ENCODE measurements around the gene PPIC.

DNA sequence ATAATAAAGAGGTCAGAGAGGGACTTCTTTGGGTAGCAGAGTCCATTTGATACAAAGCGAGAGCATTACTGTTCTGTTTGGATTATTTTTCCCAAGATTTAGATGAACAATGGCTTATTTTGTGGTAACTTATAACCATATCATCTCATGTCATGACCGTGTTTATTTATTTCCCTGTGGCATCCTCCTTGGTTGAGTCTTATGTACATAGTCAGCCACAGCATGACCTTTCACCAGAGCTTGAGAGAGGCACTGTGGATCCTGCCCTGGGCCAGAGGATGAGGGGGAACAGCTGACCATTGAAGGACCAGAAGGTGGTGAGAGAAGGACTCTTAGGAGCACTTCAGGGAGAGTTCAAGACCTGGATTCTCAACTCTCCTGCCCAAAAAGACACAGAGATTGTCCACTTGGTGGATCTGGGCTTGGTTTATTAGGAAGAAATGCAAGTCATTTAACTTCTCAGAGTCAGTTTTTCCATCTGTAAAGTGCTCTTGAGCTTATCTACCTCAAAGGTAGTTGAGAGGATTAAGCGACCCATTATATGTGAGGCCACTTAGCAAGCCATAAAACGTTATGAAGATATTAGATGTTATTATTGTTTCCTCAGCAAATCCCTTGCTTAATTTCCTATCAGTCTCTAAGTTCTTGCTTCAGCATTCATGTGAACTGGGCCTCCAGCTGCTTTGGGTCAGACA, 51.4 kb downstream of the PPIC start:
- TF ChIP-seq, protein P1, sequence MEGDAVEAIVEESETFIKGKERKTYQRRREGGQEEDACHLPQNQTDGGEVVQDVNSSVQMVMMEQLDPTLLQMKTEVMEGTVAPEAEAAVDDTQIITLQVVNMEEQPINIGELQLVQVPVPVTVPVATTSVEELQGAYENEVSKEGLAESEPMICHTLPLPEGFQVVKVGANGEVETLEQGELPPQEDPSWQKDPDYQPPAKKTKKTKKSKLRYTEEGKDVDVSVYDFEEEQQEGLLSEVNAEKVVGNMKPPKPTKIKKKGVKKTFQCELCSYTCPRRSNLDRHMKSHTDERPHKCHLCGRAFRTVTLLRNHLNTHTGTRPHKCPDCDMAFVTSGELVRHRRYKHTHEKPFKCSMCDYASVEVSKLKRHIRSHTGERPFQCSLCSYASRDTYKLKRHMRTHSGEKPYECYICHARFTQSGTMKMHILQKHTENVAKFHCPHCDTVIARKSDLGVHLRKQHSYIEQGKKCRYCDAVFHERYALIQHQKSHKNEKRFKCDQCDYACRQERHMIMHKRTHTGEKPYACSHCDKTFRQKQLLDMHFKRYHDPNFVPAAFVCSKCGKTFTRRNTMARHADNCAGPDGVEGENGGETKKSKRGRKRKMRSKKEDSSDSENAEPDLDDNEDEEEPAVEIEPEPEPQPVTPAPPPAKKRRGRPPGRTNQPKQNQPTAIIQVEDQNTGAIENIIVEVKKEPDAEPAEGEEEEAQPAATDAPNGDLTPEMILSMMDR (IDR thresholded peaks at IDR 0.05): no peak
- no peak for TF ChIP-seq EP300 (IDR thresholded peaks at IDR 0.05)
- TF ChIP-seq POLR2A (IDR thresholded peaks at IDR 0.05; ENCODE audit: low read depth): no peak

All from esophagus muscularis mucosa (tissue), 4 donors.